Nucleus accumbens (tissue), 56 donors: ENCODE data around the gene CRYBG2.
A peak's percentile ranks its signal among the peaks of the same experiment; 100 is the strongest.
"Not testable (repeated sequence)": the region's sequence is repeated elsewhere in the genome, so short reads cannot be mapped to it uniquely, and the experiment has no call there.

Experiments
- DNase-seq, 56 donors: peaks; one replicate each; lab custom pipeline; 2025; lab: John Stamatoyannopoulos, UW

CRYBG2 gene

GRCh38 chr1:26353976-26354820 is at the start of gene CRYBG2:
TSS of gene CRYBG2 (minus strand) at chr1:26354130. CDS start at chr1:26346657, 7,473 bp downstream.
- no peak for DNase-seq

- no peak for DNase-seq
Observed at GRCh38 chr1:26403656-26404055, 49.7 kb upstream of the CRYBG2 start.

GRCh38 chr1:26401891-26402290 is 48.0 kb upstream of the CRYBG2 start:
- DNase-seq = no peak

- no peak for DNase-seq
Observed at GRCh38 chr1:26399034-26399433, 45.1 kb upstream of the CRYBG2 start.

- no peak for DNase-seq
Observed at GRCh38 chr1:26395754-26396153, 41.8 kb upstream of the CRYBG2 start.

GRCh38 chr1:26391450-26391849 is 37.5 kb upstream of the CRYBG2 start:
- DNase-seq = peak in 4 of 56 donors; percentile 2 to 7 (median 5)

- DNase-seq = no peak
Observed at GRCh38 chr1:26389604-26390247, 35.8 kb upstream of the CRYBG2 start.

GRCh38 chr1:26388791-26389445 is 35.0 kb upstream of the CRYBG2 start:
- DNase-seq = no peak

- DNase-seq = no peak
Observed at GRCh38 chr1:26387447-26387846, 33.5 kb upstream of the CRYBG2 start.

GRCh38 chr1:26385063-26385462 is 31.1 kb upstream of the CRYBG2 start:
- not testable (repeated sequence) for DNase-seq

GRCh38 chr1:26384076-26384475 is 30.1 kb upstream of the CRYBG2 start:
- DNase-seq = no peak

GRCh38 chr1:26378879-26379251 is 24.9 kb upstream of the CRYBG2 start:
- no peak for DNase-seq

GRCh38 chr1:26378088-26378878 is 24.4 kb upstream of the CRYBG2 start:
- no peak for DNase-seq

- DNase-seq = no peak
Observed at GRCh38 chr1:26376050-26376449, 22.1 kb upstream of the CRYBG2 start.

- no peak for DNase-seq
Observed at GRCh38 chr1:26375081-26375480, 21.2 kb upstream of the CRYBG2 start.

GRCh38 chr1:26374361-26374760 is 20.4 kb upstream of the CRYBG2 start:
- not testable (repeated sequence) for DNase-seq

- no peak for DNase-seq
Observed at GRCh38 chr1:26373789-26374188, 19.9 kb upstream of the CRYBG2 start.

GRCh38 chr1:26373281-26373680 is 19.4 kb upstream of the CRYBG2 start:
- no peak for DNase-seq

- not testable (repeated sequence) for DNase-seq
Observed at GRCh38 chr1:26372611-26373010, 18.7 kb upstream of the CRYBG2 start, which contains the start of gene ZNF683. TSS of gene ZNF683 (minus strand) at chr1:26372750. CDS start at chr1:26368571, 4,179 bp downstream.

GRCh38 chr1:26372039-26372438 is 18.1 kb upstream of the CRYBG2 start:
- DNase-seq = no peak
